Measurements from ENCODE around the gene PRPSAP1. TPM values are rescaled to one million over a fixed set of nuclear protein-coding genes. Genes with fewer than 3 reads are reported as not detected.

The PRPSAP1 gene
- total RNA-seq, 1 experiment from 2014 or later: 99.6 TPM

GRCh38 chr17:76384987-76385891 is 31.5 kb upstream of the PRPSAP1 start:
- TF ChIP-seq CTCF (IDR thresholded peaks at IDR 0.05): no peak
- no peak for TF ChIP-seq TCF7L2 (IDR thresholded peaks at IDR 0.05; ENCODE audit: low read depth, low read length)
- TF ChIP-seq SIN3A (IDR thresholded peaks at IDR 0.05; ENCODE audit: borderline replicate concordance, insufficient read depth, low read depth, low read length): no peak
- TF ChIP-seq REST (IDR thresholded peaks at IDR 0.05; ENCODE audit: insufficient read depth in 1 of 2, low read depth in 2 of 2, low read length in 1 of 2): no peak
- TF ChIP-seq POLR2AphosphoS5 (IDR thresholded peaks at IDR 0.05; ENCODE audit: low read depth, low read length): no peak
- DNase-seq (ENCODE audit: low read depth, low spot score): no peak
- no peaks in the 10 kb centered on the region for H3K27me3 ChIP-seq (ENCODE audit: control insufficient read depth, insufficient read depth, low read length)
- ChIA-PET CTCF (interaction anchor here (0.6 to 3.4 kb wide), 11 partner anchors 9 to 200 kb away, joined by 3 to 25 read pairs (median 3); no protein-coding TSS in a partner anchor), POLR2A (interaction anchor here (0.5 to 0.7 kb wide), 2 partner anchors 15 to 50 kb away, joined by 3 to 5 read pairs; no protein-coding TSS in a partner anchor)
- intact Hi-C loops (cut with micrococcal nuclease; ENCODE audit: unreplicated experiment): no loop called here
- no peaks in the 10 kb centered on the region for H3K36me3 ChIP-seq (ENCODE audit: control insufficient read depth, insufficient read depth, low read length)
- peaks cover 13% of the 10 kb centered on the region; the same call in 1 of the 2 replicates for H3K4me1 ChIP-seq (ENCODE audit: control insufficient read depth, insufficient read depth, low read length)
- peak overlapping the region; percentile 59 for H3K4me3 ChIP-seq (ENCODE audit: low read depth in 2 of 2, low read length in 2 of 2)
- H3K9me3 ChIP-seq (ENCODE audit: control insufficient read depth, insufficient read depth, low read depth, low read length): no peaks in the 10 kb centered on the region
- in situ Hi-C loops (cut with HindIII; ENCODE audit: low pct_unique_long_range_greater_than_20kb, low sequenced_read_pairs): no loop called here
- H3K27ac ChIP-seq (ENCODE audit: low read length): peak overlapping the region; percentile 79
- peak; percentile 33 for ATAC-seq
- no TSS peak for BruUV-seq (replicated peaks)

GRCh38 chr17:76384222-76384986 is 30.7 kb upstream of the PRPSAP1 start, which contains the start of gene SPHK1:
Gene SPHK1, plus strand, starts transcription at chr17:76384609. Its CDS starts 1,036 bp downstream, at chr17:76385645.
- in situ Hi-C loops (cut with HindIII; ENCODE audit: low pct_unique_long_range_greater_than_20kb, low sequenced_read_pairs): no loop called here
- TF ChIP-seq POLR2AphosphoS5 (IDR thresholded peaks at IDR 0.05; ENCODE audit: low read depth, low read length): no peak
- TF ChIP-seq TCF7L2 (IDR thresholded peaks at IDR 0.05; ENCODE audit: low read depth, low read length): no peak
- TF ChIP-seq REST (IDR thresholded peaks at IDR 0.05; ENCODE audit: insufficient read depth in 1 of 2, low read depth in 2 of 2, low read length in 1 of 2): no peak
- peak; percentile 46; the same call in 1 of the 2 replicates for TF ChIP-seq SIN3A (IDR thresholded peaks at IDR 0.05; ENCODE audit: borderline replicate concordance, insufficient read depth, low read depth, low read length)
- no peaks in the 10 kb centered on the region for H3K27me3 ChIP-seq (ENCODE audit: control insufficient read depth, insufficient read depth, low read length)
- H3K36me3 ChIP-seq (ENCODE audit: control insufficient read depth, insufficient read depth, low read length): no peaks in the 10 kb centered on the region
- intact Hi-C loops (cut with micrococcal nuclease; ENCODE audit: unreplicated experiment): no loop called here
- DNase-seq (ENCODE audit: low read depth, low spot score) (no peak), ATAC-seq (peak; percentile 84)
- H3K4me1 ChIP-seq (ENCODE audit: control insufficient read depth, insufficient read depth, low read length): peaks cover 13% of the 10 kb centered on the region; the same call in 1 of the 2 replicates
- no TSS peak for BruUV-seq (replicated peaks)
- POLR2A ChIA-PET: interaction anchor here (0.6 kb wide), 2 partner anchors 32 to 274 kb away, joined by 3 to 5 read pairs; no protein-coding TSS in a partner anchor
- peak within 1 kb of the TSS; percentile 59 to 69 for H3K4me3 ChIP-seq (ENCODE audit: low read depth in 2 of 2, low read length in 2 of 2)
- CTCF ChIA-PET: interaction anchor here (0.6 to 3.4 kb wide), 10 partner anchors 13 to 714 kb away, joined by 3 to 25 read pairs (median 3); no protein-coding TSS in a partner anchor
- H3K27ac ChIP-seq (ENCODE audit: low read length): peak within 1 kb of the TSS; percentile 79
- H3K9me3 ChIP-seq (ENCODE audit: control insufficient read depth, insufficient read depth, low read depth, low read length): no peaks in the 10 kb centered on the region
